NCI-H2196 treated with DMSO at 0.1 percent for 48 hours (cell line): ENCODE results near the gene REXO4.

ENCODE experiments used
- DNase-seq: peaks from one replicate; lab custom pipeline; 2025; ENCODE audit not compliant: unreplicated experiment; lab: John Stamatoyannopoulos, UW

REXO4 gene

GRCh38 chr9:133370685-133371084 is 47.1 kb downstream of the REXO4 start:
- no peak for DNase-seq

GRCh38 chr9:133369933-133370332 is 47.9 kb downstream of the REXO4 start:
- no peak for DNase-seq

GRCh38 chr9:133369422-133369821 is 48.4 kb downstream of the REXO4 start:
- no peak for DNase-seq

- no peak for DNase-seq
Observed at GRCh38 chr9:133368249-133368881, 49.4 kb downstream of the REXO4 start.

GRCh38 chr9:133367778-133368177 is 50.0 kb downstream of the REXO4 start:
- DNase-seq, result no peak

GRCh38 chr9:133367221-133367620 is 50.6 kb downstream of the REXO4 start:
- DNase-seq, result no peak

GRCh38 chr9:133366435-133366834 is 51.4 kb downstream of the REXO4 start:
- DNase-seq, result no peak

- DNase-seq, result no peak
Observed at GRCh38 chr9:133362359-133363044, 55.3 kb downstream of the REXO4 start.

GRCh38 chr9:133361507-133362092 is 56.2 kb downstream of the REXO4 start:
- DNase-seq, result no peak

GRCh38 chr9:133360400-133361393 is 57.1 kb downstream of the REXO4 start:
- DNase-seq, result no peak

GRCh38 chr9:133359399-133360175 is 58.2 kb downstream of the REXO4 start:
- no peak for DNase-seq

GRCh38 chr9:133357656-133358055 is 60.2 kb downstream of the REXO4 start:
- DNase-seq, result no peak

- peak; percentile 67 for DNase-seq
Observed at GRCh38 chr9:133356391-133357091, 61.3 kb downstream of the REXO4 start, which contains the start of the genes SURF1 and SURF2. SURF1 (minus strand) TSS chr9:133356487; CDS start chr9:133356453, 34 bp downstream. SURF2 (plus strand) TSS chr9:133356550; CDS start chr9:133356593, 43 bp downstream.
